KMS-11 (cell line): ENCODE data around the gene PCDHAC1.

Source experiments
- H2AFZ ChIP-seq: fragments of 200-600 bp; sonication (generic); 2 replicates; pipeline ENCODE4 v1.6.1; 2016; ENCODE audit warnings: antibody characterized with exemption, mixed run types, low read depth
- H3K27ac ChIP-seq: fragments of 200-600 bp; sonication (generic); 2 replicates; pipeline ENCODE4 v1.6.1; 2016; ENCODE audit warnings: mild to moderate bottlenecking, mixed run types
- H3K27me3 ChIP-seq: fragments of 200-600 bp; sonication (generic); 2 replicates; pipeline ENCODE4 v1.6.1; 2017; ENCODE audit warnings: mild to moderate bottlenecking, low read depth, mixed run types, moderate library complexity; ENCODE audit not compliant: insufficient read depth
- H3K36me3 ChIP-seq: fragments of 200-600 bp; sonication (generic); 2 replicates; pipeline ENCODE4 v1.6.1; 2017; ENCODE audit warnings: mild to moderate bottlenecking, mixed run types; ENCODE audit not compliant: insufficient read depth
- H3K4me1 ChIP-seq: fragments of 200-600 bp; sonication (generic); 2 replicates; pipeline ENCODE4 v1.6.1; 2016; ENCODE audit warnings: mild to moderate bottlenecking, low read depth, mixed run types; ENCODE audit not compliant: poor library complexity, severe bottlenecking
- H3K4me2 ChIP-seq: fragments of 200-600 bp; sonication (generic); 2 replicates; pipeline ENCODE4 v1.7.0; 2016; ENCODE audit warnings: mild to moderate bottlenecking, mixed run types
- H3K4me3 ChIP-seq: fragments of 200-600 bp; sonication (generic); IDR thresholded peaks from 2 replicates; pipeline ENCODE4 v1.6.1; 2017; ENCODE audit warnings: low read depth, low read length, mixed read lengths; ENCODE audit not compliant: insufficient read depth
- H3K79me2 ChIP-seq: fragments of 200-600 bp; sonication (generic); 2 replicates; pipeline ENCODE4 v1.6.1; 2016; ENCODE audit warnings: low read depth, mixed run types; ENCODE audit not compliant: insufficient read depth
- H3K9ac ChIP-seq: fragments of 200-600 bp; sonication (generic); 2 replicates; pipeline ENCODE4 v1.6.1; 2016; ENCODE audit warnings: mild to moderate bottlenecking, mixed run types
- H4K20me1 ChIP-seq: fragments of 200-600 bp; sonication (generic); 2 replicates; pipeline ENCODE4 v1.6.1; 2016; ENCODE audit warnings: mild to moderate bottlenecking, mixed run types; ENCODE audit not compliant: insufficient read depth
- TF ChIP-seq, protein P1 (sequence below): fragments of 200-600 bp; sonication (generic); conservative IDR thresholded peaks from 2 replicates; pipeline ENCODE4 v1.6.1; 2017; ENCODE audit warnings: low read depth, mild to moderate bottlenecking, antibody characterized with exemption, low read length, moderate library complexity, mixed read lengths

The PCDHAC1 gene

DNA sequence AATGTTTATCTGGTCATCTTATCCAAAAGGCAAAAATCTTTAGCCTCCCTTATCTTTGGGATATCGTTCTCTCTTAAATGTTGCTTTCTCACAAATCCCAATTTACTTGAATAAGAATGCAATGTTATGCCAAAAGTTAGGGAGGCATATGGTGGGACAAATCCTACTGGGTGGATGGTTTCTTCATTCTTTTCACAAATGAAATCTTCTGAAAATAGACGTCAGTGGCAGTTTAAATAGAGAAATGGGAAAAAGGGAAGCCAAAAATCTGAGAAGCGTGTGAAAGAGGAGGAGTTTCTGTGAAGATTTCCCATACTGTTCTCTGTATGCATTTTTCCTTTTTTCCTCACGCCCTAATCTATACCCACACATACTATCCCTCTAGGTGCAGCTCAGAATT is 2.5 kb upstream of the PCDHAC1 start:
- no peak overlapping the region for H3K4me2 ChIP-seq
- no peaks in the 10 kb centered on the region for H4K20me1 ChIP-seq
- no peaks in the 10 kb centered on the region for H3K27me3 ChIP-seq
- no peaks in the 10 kb centered on the region for H3K79me2 ChIP-seq
- H3K4me1 ChIP-seq: no peaks in the 10 kb centered on the region
- no peak overlapping the region for H3K27ac ChIP-seq
- H3K4me3 ChIP-seq: no peak overlapping the region
- TF ChIP-seq, protein P1, sequence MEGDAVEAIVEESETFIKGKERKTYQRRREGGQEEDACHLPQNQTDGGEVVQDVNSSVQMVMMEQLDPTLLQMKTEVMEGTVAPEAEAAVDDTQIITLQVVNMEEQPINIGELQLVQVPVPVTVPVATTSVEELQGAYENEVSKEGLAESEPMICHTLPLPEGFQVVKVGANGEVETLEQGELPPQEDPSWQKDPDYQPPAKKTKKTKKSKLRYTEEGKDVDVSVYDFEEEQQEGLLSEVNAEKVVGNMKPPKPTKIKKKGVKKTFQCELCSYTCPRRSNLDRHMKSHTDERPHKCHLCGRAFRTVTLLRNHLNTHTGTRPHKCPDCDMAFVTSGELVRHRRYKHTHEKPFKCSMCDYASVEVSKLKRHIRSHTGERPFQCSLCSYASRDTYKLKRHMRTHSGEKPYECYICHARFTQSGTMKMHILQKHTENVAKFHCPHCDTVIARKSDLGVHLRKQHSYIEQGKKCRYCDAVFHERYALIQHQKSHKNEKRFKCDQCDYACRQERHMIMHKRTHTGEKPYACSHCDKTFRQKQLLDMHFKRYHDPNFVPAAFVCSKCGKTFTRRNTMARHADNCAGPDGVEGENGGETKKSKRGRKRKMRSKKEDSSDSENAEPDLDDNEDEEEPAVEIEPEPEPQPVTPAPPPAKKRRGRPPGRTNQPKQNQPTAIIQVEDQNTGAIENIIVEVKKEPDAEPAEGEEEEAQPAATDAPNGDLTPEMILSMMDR: no peak
- H2AFZ ChIP-seq: no peak overlapping the region
- H3K9ac ChIP-seq: no peak overlapping the region
- H3K36me3 ChIP-seq: no peaks in the 10 kb centered on the region

DNA sequence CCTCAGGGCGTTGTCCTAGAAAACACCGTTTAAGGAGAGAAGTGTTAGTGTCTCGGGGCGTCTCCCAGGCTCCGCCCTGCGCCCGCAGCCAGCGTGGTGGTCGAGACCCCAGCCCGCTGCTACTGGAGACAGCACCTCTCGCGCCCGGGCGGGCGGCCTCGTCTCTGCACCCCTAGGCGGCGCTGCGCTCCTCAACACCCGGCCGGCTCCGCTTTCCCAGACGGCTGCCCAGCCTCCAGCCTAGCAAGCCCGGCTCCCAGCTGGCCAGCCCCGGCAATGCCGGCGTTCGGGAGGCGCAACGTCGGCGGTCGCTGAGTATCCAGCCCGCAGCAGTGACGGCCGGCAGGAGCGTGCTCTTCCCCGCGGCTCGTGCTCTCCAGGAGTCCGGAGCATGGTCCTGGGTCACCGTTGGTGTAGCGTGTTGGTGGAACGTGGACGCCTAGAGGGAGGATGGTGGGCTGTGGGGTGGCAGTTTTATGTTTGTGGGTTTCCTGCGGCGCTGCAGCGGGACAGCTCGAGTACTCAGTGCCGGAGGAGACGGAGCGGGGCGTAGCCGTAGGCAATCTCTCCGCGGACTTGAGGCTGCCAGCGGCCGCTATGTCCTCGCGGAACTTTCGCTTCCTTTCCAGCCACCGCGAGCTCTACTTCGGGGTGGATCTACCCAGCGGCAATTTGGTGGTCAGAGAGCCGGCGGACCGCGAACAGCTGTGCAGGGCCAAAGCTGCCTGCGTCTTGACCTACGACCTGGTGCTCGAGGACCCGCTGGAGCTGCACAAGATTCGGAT is 536 bp downstream of the PCDHAC1 start:
- no peak overlapping the region for H3K9ac ChIP-seq

DNA sequence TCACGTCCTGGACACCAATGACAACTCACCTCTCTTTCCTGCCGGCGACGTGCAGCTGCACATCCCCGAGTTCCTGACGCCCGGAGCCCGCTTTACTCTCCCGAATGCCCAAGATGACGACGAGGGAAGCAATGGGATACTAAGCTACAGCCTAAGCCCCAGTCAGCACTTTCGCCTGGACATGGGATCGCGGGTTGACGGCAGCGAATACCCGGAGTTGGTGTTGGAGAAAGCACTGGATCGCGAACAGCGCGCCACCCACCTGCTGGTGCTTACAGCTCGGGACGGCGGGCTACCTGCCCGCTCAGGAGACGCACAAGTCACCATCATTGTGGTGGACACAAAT is 1.1 kb downstream of the PCDHAC1 start:
- Histone ChIP-seq H2AFZ (no peak overlapping the region), H3K4me1 (no peaks in the 10 kb centered on the region), H3K79me2 (no peaks in the 10 kb centered on the region), H3K4me3 (no peak overlapping the region), H3K27me3 (no peaks in the 10 kb centered on the region), H3K27ac (no peak overlapping the region), H4K20me1 (no peaks in the 10 kb centered on the region), H3K4me2 (no peak overlapping the region), H3K36me3 (no peaks in the 10 kb centered on the region), H3K9ac (no peak overlapping the region)
- TF ChIP-seq, protein P1: no peak

More for the DNA sequence above, 536 bp downstream of the PCDHAC1 start:
- H4K20me1 ChIP-seq: no peaks in the 10 kb centered on the region
- no peak overlapping the region for H2AFZ ChIP-seq
- no peak overlapping the region for H3K4me3 ChIP-seq
- no peaks in the 10 kb centered on the region for H3K36me3 ChIP-seq
- H3K27me3 ChIP-seq: no peaks in the 10 kb centered on the region
- H3K4me1 ChIP-seq: no peaks in the 10 kb centered on the region
- TF ChIP-seq, protein P1: no peak
- H3K4me2 ChIP-seq: no peak overlapping the region
- H3K27ac ChIP-seq: no peak overlapping the region
- no peaks in the 10 kb centered on the region for H3K79me2 ChIP-seq

DNA sequence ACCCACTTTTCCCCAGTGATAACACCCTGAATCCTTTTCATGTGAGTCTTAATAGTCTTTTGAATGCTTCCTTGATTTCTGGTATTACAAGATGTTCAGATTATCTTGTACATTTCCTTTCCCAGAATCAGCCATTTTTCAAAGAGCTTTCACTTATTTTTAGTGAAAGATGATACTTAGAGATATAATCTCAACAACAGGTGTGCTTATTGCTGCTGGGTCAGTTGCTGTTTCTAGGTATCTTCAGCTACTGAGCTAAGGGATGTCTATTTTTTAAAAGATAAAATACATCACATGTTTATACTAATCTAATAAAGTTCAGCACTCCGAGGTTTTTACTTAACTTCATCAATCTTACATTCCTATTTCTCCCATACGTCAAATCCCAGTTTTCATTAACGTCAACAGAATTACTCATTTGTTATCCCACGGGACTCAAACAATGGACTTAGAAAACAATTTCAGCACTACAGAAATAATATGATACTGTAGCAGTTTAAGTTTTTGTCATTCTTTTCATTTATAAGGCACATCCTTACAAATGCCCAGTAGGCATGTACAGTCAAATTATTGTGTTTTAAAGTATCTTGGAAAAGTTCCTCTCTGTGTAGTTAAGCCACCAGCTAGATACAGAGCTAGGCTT is 9.0 kb downstream of the PCDHAC1 start:
- Histone ChIP-seq H3K4me3 (no peak overlapping the region), H3K79me2 (no peaks in the 10 kb centered on the region), H3K4me2 (no peak overlapping the region), H4K20me1 (no peaks in the 10 kb centered on the region), H3K27me3 (no peaks in the 10 kb centered on the region), H3K36me3 (no peaks in the 10 kb centered on the region), H3K27ac (no peak overlapping the region), H2AFZ (no peak overlapping the region), H3K9ac (no peak overlapping the region), H3K4me1 (no peaks in the 10 kb centered on the region)
- TF ChIP-seq, protein P1: no peak
